Upper lobe of left lung (tissue), 6 donors: ENCODE results near the gene GARNL3. TPM values are rescaled to one million over a fixed set of nuclear protein-coding genes. Genes with fewer than 3 reads are reported as not detected.

Experiments
- ATAC-seq, 2 donors: fragments of 200-7000 bp; cut with Tn5 transposase; one replicate each; pipeline ENCODE4 v1.9.1; 2022; ENCODE audit warnings: mild to moderate bottlenecking in 2 of 2, moderate library complexity in 2 of 2; ENCODE audit not compliant: low FRiP score in 2 of 2
- DNase-seq, 2 donors: peaks; one replicate each; pipeline ENCODE4 v3.0.0-alpha.2; 2019 to 2020
- H3K27ac ChIP-seq, 4 donors: fragments of 200-600 bp; sonication (generic); one replicate each; pipeline ENCODE4 v1.5.1; 2016 to 2019
- H3K27me3 ChIP-seq, 4 donors: fragments of 200-600 bp; sonication (generic); one replicate each; pipeline ENCODE4 v1.5.1; 2017 to 2019
- H3K36me3 ChIP-seq, 4 donors: fragments of 200-600 bp; sonication (generic); one replicate each; pipeline ENCODE4 v1.5.1; 2016 to 2019
- H3K4me1 ChIP-seq, 4 donors: fragments of 200-600 bp; sonication (generic); one replicate each; pipeline ENCODE4 v1.5.1; 2018 to 2019
- H3K4me3 ChIP-seq, 4 donors: fragments of 200-600 bp; sonication (generic); one replicate each; pipeline ENCODE4 v1.5.1; 2017 to 2019; ENCODE audit warnings: mild to moderate bottlenecking in 2 of 4, moderate library complexity in 1 of 4
- H3K9me3 ChIP-seq, 4 donors: fragments of 200-600 bp; sonication (generic); one replicate each; pipeline ENCODE4 v1.5.1; 2018 to 2019
- EP300 ChIP-seq, 4 donors: sonication (generic); formaldehyde crosslinking; IDR thresholded peaks; one replicate each; pipeline ENCODE4 v1.5.1; 2017; ENCODE audit warnings: antibody characterized with exemption in 4 of 4, control low read depth in 2 of 4
- POLR2A ChIP-seq, 4 donors: fragments of 450-650 bp; IDR thresholded peaks; one replicate each; pipeline ENCODE4 v1.5.1; 2016 to 2017; ENCODE audit warnings: antibody characterized with exemption in 4 of 4, mild to moderate bottlenecking in 2 of 4
- POLR2AphosphoS5 ChIP-seq, 2 donors: sonication (generic); formaldehyde crosslinking; IDR thresholded peaks; one replicate each; pipeline ENCODE4 v1.5.1; 2017; ENCODE audit warnings: antibody characterized with exemption in 2 of 2
- WGBS, 2 donors: methylation state at CpG; one replicate each; pipeline ENCODE4 v1.1.5; 2017 to 2018; 5-methylcytosine and 5-hydroxymethylcytosine counted together
- total RNA-seq, 6 donors: library from RNA; depleted of rRNA in 4 of 6; stranded (reverse); fragments of >200 nt in 4 of 6; gene quantifications; one replicate each; pipeline versions ENCODE4 v1.1.0 to v1.2.1, GENCODE V29; 2016 to 2021
- TF ChIP-seq, protein P1 (sequence below), 6 experiments: fragments of 450-650 bp in 4 of 6; fragments of 200-600 bp in 2 of 6; sonication (generic) in 2 of 6; IDR thresholded peaks; one replicate each; pipeline ENCODE4 v1.5.1; 2016 to 2019; ENCODE audit warnings: antibody characterized with exemption in 6 of 6
- donor health status: DM: no; HTN: no; CAD: no; lungs with moderate emphysema.
- donor health status: DM: no; HTN: yes; CAD: no; lungs with severe emphysema.

GARNL3 gene
- total RNA-seq, 6 donors from 2014 or later, result 3.1 to 37.7 (median 7.0) TPM

DNA sequence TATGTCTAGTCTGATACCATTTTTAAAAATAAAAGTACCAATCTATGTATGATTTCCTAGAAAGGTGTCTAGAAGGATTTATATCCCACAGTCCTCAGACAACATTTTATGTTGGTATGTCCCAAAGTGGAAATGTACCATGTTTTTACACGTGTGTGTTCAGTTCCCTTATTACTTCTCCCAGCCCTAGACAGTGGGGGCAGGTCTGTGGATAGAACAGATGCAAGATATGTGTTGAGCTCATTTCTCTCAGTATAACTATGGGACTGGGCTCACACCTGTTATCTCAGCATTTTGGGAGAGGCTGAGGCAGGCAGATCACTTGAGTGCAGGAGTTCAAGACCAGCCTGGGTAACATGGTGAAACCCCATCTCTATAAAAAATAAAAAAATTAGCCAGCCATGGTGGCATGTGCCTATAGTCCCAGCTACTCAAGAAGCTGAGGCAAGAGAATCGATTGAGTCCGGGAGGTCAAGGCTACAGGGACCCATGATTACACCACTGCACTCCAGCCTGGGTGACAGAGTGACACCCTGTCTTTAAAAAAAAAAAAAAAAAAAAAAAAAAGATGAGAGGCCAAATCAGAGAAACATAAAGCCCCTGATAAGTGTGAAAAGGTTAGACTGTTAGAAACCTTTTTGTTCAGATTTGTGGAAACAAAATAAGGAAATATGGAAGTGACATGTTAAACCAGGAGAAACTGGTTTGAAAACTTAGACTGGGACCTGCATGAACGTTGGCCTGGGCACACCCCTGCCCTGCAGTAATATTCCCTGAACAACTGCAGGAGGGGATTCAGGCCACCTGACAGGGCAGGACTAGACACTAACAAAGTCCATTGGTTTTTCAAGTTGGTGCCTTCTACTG lies 125.0 kb downstream of the GARNL3 start:
- no peak overlapping the region for H3K27ac ChIP-seq
- 72 to 80% methylated on average over 4 of the region's 4 CpGs for WGBS, 2 donors
- H3K4me1 ChIP-seq, result peaks cover 4 to 11% (median 8%) of the 10 kb centered on the region in 4 donors
- H3K4me3 ChIP-seq, result no peak overlapping the region
- TF ChIP-seq EP300 (IDR thresholded peaks at IDR 0.05), result no peak
- ATAC-seq (no peak), DNase-seq (no peak)
- H3K36me3 ChIP-seq, result no peaks in the 10 kb centered on the region
- H3K9me3 ChIP-seq, result no peaks in the 10 kb centered on the region
- no peaks in the 10 kb centered on the region for H3K27me3 ChIP-seq

GRCh38 chr9:127390248-127390545 lies 125.6 kb downstream of the GARNL3 start:
- DNase-seq (no peak), ATAC-seq (no peak)
- WGBS, 2 donors, result 61 to 74% methylated on average over 2 of the region's 2 CpGs
- H3K4me1 ChIP-seq, result peaks cover 4 to 11% (median 8%) of the 10 kb centered on the region in 4 donors
- no peak overlapping the region for H3K27ac ChIP-seq
- no peaks in the 10 kb centered on the region for H3K27me3 ChIP-seq
- H3K9me3 ChIP-seq, result no peaks in the 10 kb centered on the region
- no peaks in the 10 kb centered on the region for H3K36me3 ChIP-seq
- TF ChIP-seq, protein P1, sequence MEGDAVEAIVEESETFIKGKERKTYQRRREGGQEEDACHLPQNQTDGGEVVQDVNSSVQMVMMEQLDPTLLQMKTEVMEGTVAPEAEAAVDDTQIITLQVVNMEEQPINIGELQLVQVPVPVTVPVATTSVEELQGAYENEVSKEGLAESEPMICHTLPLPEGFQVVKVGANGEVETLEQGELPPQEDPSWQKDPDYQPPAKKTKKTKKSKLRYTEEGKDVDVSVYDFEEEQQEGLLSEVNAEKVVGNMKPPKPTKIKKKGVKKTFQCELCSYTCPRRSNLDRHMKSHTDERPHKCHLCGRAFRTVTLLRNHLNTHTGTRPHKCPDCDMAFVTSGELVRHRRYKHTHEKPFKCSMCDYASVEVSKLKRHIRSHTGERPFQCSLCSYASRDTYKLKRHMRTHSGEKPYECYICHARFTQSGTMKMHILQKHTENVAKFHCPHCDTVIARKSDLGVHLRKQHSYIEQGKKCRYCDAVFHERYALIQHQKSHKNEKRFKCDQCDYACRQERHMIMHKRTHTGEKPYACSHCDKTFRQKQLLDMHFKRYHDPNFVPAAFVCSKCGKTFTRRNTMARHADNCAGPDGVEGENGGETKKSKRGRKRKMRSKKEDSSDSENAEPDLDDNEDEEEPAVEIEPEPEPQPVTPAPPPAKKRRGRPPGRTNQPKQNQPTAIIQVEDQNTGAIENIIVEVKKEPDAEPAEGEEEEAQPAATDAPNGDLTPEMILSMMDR (IDR thresholded peaks at IDR 0.05), result no peak
- TF ChIP-seq POLR2A (IDR thresholded peaks at IDR 0.05) (no peak), EP300 (IDR thresholded peaks at IDR 0.05) (no peak), POLR2AphosphoS5 (IDR thresholded peaks at IDR 0.05) (no peak)
- no peak overlapping the region for H3K4me3 ChIP-seq

DNA sequence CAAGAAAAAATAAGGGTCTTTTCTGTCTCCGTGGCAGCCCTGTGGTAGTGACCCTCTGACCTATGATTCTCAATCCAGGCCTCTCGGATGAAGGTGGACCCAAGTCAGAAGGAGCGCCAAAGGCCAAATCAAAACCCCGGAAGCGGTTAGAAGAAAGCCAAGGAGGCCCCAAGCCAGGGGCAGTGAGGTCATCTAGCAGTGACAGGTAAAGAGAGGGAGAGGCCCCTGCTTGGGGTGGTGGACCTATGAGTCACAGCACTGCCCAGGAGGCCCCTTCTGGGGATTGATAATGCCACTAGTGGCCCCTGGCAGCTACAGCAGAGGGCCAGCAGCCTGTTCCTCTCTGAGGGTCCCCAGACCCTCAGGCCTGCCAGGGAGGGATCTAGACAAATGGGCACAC lies 126.0 kb downstream of the GARNL3 start:
- peaks cover 4 to 11% (median 8%) of the 10 kb centered on the region in 4 donors for H3K4me1 ChIP-seq
- 74 to 81% methylated on average over 5 of the region's 5 CpGs for WGBS, 2 donors
- DNase-seq (no peak), ATAC-seq (no peak)
- TF ChIP-seq POLR2AphosphoS5 (IDR thresholded peaks at IDR 0.05) (no peak), POLR2A (IDR thresholded peaks at IDR 0.05) (no peak), EP300 (IDR thresholded peaks at IDR 0.05) (no peak)
- TF ChIP-seq, protein P1 (IDR thresholded peaks at IDR 0.05), result no peak
- no peaks in the 10 kb centered on the region for H3K27me3 ChIP-seq
- H3K36me3 ChIP-seq, result no peaks in the 10 kb centered on the region
- H3K9me3 ChIP-seq, result no peaks in the 10 kb centered on the region
- no peak overlapping the region for H3K4me3 ChIP-seq
- H3K27ac ChIP-seq, result no peak overlapping the region

GRCh38 chr9:127392166-127392565 lies 127.6 kb downstream of the GARNL3 start:
- no peaks in the 10 kb centered on the region for H3K27me3 ChIP-seq
- H3K36me3 ChIP-seq, result no peaks in the 10 kb centered on the region
- TF ChIP-seq EP300 (IDR thresholded peaks at IDR 0.05) (no peak), POLR2A (IDR thresholded peaks at IDR 0.05) (no peak), POLR2AphosphoS5 (IDR thresholded peaks at IDR 0.05) (no peak)
- TF ChIP-seq, protein P1 (IDR thresholded peaks at IDR 0.05), result no peak
- H3K27ac ChIP-seq, result no peak overlapping the region
- DNase-seq, result no peak
- no peaks in the 10 kb centered on the region for H3K9me3 ChIP-seq
- H3K4me1 ChIP-seq, result peaks cover 4 to 21% (median 14%) of the 10 kb centered on the region in 4 donors
- 73 to 77% methylated on average over 5 of the region's 5 CpGs for WGBS, 2 donors
- ATAC-seq, result no peak
- no peak overlapping the region for H3K4me3 ChIP-seq

DNA sequence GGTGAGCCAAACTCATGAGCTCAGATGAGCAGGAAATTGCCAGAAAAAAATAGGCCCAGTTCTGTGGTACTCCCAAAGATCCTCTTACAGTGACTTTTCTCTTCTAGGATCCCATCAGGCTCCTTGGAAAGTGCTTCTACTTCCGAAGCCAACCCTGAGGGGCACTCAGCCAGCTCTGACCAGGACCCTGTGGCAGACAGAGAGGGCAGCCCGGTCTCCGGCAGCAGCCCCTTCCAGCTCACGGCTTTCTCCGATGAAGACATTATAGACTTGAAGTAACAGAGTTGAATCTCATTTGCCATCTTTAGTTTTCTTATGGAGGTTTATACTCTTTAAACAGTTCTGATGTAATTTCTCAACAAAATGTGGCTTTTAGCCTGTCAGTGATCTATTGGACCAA lies 128.4 kb downstream of the GARNL3 start:
- Histone ChIP-seq H3K27me3 (no peaks in the 10 kb centered on the region), H3K27ac (no peak overlapping the region), H3K9me3 (no peaks in the 10 kb centered on the region), H3K4me3 (no peak overlapping the region), H3K36me3 (no peaks in the 10 kb centered on the region), H3K4me1 (peaks cover 6 to 26% (median 15%) of the 10 kb centered on the region in 4 donors)
- DNase-seq, result peak in 1 of 2 donors; percentile 30
- ATAC-seq, result no peak
- 88 to 95% methylated on average over 5 of the region's 5 CpGs for WGBS, 2 donors
- no peak for TF ChIP-seq POLR2AphosphoS5 (IDR thresholded peaks at IDR 0.05)
- no peak for TF ChIP-seq EP300 (IDR thresholded peaks at IDR 0.05)
- TF ChIP-seq, protein P1 (IDR thresholded peaks at IDR 0.05), result no peak
- no peak for TF ChIP-seq POLR2A (IDR thresholded peaks at IDR 0.05)
